Hematopoietic multipotent progenitor cell (in vitro differentiated cells): ENCODE data around the gene LRRC15. TPM values are rescaled to one million over a fixed set of nuclear protein-coding genes. Genes with fewer than 3 reads are reported as not detected.

Experiments
- DNase-seq, 3 donors: peaks; one replicate each; pipeline ENCODE4 v3.0.0-alpha.2; 2011 to 2015; ENCODE audit warnings: low read depth in 2 of 3, low spot score in 2 of 3
- total RNA-seq: library from RNA; depleted of rRNA; stranded (reverse); fragments of >200 nt; gene quantifications from one replicate; pipeline ENCODE4 v1.2.3, GENCODE V29; 2012

LRRC15 gene
- total RNA-seq, 1 donor = not detected

DNA sequence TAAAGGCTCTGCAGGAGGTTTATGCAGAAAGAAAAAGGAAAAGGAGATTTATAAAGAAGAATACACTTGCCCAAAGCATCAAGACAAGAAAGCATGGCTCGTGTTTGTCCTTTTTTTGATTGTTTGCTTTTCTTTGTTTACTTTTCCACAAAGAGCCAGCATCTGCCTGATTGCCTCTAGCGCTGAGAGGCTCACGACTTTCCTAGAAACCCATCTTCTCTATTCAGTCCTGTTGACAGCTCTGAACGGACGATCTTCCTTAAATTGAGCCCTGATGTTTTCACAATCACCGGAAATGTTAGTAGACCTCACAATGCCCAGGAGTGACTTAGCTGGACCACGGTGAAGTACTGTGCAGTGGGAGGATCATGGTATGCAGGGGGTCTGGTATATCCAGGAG lies 17.1 kb upstream of the LRRC15 start:
- DNase-seq = no peak

DNA sequence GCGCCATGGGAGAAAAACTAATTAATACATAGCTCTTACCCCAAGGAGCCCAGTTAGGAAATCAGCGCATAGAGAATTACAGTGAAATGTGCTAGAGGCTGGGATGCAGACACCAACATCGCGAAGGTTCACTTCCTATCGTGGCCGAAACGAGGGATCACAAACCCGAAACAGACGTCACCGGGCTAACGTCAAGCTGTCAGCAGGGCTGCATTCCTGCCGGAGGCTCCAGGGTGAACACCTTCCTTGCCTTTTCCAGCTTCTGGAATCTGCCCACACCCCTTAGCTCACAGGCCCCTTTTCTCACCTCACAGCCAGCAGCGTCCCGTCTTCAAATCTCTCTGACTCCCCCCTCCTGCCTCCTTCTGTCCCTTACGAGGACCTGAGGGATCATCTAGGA lies 16.5 kb upstream of the LRRC15 start:
- DNase-seq = no peak

DNA sequence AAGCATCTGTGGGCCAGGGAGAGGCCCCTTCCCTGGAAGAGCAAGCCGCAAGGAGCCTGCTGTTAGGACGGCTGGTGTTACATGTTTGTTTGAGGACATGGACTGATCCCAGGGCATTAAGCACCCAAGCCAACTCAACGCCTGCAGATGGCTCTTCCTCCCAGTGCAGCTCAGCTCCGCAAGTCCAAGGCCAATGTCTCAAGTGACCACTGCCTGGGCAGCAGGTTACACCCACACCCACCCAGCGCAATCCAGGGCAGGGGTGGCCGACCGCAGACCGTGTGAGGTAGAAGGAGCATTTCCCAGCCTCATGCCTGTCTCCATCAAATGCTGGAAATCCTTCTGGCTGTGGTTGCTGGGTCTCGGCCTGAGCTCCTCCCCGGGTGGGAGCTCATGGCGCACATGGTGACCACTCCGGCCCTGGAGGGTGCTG lies 15.0 kb upstream of the LRRC15 start:
- no peak for DNase-seq

DNA sequence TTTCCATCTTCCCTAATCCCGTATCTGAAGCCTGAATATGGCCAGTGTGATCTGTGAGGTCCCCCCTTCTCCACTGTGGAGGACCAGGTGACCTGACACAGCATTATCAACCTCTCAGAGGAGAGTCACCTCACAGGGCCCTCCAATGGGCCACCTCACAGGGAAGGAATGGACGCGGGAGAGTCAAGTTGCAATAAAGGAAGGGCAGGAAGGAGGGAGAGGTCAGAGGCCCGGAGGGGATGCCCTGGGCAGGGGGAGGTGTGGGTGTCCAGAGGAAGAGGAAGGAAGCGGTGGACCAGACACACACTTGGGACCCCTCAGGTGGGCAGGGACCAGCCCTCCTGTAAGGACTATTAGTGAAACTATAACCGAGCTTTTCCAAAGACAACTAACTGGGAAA lies 14.6 kb upstream of the LRRC15 start:
- DNase-seq = no peak

DNA sequence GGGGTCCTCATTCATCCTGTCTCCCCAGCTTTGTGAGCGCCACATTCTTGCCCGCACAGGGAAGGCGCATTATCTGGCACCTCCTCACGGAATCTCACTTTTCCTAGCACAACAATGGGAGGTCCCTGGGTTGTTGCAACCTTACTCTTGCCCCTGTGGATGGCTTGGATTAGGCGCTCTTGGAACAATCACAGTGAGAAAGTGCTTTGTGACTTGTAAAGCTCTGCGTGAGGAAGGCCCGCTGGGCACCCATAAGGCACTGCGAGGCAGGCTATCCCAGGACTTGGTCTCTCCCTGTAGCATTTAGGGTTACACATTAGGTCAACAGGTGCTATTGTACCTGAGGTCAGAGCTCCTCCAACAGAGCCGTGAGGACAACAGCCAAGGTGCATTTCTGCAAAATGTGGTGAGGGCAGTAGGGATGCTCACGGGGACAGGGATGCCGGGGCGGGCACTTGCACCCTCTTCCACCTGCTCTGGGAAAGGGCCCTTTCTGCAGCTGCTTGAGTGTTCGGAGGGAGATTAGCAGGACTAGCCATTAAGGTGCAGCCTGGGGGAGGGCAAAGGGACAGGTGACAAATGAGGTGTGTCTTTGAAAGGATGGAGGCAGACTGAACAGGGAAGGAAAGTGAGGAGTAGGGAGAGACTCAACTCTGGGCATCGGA lies 13.9 kb upstream of the LRRC15 start:
- no peak for DNase-seq

DNA sequence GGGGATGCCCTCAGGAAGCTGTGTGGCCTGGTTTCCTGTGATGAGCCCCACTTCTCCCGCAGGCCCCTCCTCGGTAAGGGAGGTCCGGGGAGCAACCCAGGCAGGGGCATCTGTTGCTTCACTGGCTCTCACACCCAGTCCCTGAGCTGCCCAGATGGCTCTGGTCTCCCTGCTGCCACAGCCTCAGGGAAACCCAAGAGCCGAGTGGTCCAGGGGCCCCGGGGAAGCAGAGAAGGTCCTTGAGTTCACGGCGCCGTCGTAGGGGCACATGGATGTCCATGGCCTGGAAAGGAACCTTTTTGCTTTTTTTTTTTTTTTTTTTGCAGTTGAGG lies 13.3 kb upstream of the LRRC15 start:
- DNase-seq = no peak

DNA sequence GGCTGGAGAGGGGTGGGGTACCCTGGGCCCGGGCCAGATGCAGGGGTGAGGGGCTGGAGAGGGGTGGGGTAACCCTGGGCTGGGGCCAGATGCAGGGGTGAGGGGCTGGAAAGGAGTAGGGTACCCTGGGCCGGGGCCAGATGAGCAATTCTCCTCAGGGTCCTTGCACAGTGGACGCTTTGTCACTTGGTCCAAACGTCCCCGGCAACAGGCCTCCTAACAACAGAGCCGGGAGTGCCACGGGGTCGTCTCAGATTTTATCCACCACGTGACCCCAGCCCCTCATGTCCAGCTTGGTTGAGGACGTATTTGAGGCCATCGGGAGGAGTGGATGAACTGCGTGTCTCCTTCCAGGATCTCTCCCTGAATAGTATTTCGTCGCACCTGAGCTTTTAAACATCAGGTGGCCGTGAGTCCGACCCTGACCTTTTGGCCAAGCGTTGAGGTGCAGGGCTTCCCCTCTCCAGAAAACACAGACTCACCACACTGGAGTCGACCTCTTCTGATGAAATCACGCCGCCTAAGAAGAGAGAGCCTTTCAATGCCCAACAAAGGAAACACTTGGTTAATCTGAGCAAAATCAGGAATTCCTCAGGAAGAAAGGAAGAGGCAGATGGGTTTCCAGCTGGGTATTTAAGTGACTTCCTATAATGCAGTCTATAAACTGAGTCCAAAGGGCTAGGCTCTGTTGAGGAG lies 12.8 kb upstream of the LRRC15 start:
- DNase-seq = no peak

DNA sequence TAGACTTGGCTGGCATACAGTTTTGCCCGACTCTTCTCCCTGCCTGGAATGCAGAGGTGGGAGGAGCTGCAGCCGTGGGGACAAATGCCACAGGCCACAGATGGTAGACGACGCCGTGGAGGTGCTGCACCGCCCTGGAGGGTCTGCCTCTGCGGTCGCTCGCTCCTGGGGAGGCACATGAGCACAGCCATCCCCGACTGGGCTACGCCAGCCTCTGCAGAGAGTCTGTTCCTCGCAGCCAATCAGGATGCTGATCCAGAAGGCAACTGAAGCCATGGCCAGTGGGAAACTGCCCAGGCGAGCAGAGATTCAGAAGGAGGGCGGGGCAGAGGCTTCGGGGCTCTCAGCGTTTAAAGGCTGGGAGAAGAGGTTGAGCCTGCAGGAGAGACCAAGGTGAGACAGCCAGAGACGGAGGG lies 11.9 kb upstream of the LRRC15 start:
- no peak for DNase-seq

DNA sequence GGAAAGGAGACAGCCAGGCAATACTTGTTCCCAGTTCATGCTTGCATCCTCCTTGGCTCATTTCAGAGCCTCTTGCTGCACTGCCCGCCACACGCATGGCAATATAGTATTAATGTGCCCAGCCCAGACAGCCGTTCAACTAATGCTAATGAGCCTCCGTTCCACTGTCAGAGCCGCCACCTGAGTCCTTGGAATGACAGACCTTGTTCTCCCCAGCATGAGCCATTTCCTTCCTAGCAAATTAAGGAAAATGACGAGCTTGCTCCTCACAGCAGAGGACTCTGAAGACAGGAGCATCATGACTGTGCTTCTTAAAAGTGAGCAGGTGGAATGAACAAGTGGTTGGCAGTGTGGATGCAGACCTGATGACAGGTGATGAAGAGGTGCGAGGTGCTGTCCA lies 10.8 kb upstream of the LRRC15 start:
- DNase-seq = no peak

DNA sequence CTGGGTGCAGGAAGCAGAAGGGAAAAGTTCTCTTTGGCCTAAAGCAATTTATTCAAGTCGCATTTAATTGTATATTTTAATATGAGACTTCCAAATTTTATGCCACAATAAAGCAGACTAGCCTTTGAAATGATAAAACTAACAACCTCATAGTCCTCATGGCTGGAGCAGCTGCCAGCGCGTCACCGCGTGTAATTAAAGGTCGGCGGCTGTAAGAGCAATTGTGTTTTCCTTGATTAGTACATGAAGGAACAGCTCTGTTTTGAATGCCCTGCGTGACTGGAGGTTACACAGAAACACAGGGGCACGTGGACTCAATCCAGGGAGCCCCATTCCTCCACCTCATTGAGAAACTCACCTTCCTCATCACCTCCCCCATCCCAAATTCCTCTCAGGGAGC lies 10.1 kb upstream of the LRRC15 start:
- no peak for DNase-seq

DNA sequence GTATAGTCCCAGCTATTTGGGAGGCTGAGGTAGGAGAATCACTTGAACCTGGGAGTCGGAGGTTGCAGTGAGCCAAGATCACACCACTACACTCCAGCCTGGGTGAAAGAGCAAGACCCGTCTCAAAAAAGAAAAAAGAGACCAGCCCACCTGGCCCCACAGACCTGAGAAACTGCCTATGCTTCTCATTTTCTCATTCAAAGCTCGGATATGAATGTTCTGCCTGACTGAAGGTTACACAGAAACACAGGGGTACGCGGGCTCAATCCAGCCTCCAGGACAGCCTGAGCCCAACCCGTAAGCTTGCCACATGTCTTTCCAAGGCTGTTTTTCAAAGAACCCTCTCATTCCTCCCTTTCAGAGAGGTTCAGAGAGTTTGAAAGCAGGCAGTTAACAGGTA lies 9.7 kb upstream of the LRRC15 start:
- no peak for DNase-seq

DNA sequence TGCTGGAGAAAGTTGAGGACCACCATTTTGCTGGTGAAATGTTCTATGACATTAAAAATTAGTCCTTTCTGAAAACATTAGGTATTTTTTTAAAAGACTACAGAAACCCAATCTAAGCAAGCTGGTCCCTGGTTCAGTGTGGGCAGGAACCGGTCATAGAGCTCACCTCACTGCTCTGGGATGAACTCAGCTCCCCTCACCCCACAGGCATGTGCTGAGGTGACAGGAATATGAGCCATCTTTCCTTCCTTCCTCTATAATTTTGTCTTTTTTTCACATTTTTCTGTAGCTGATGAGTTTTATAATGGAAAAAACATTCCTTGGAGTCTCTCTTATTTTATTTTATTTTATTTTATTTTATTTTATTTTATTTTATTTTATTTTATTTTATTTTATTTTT lies 8.2 kb upstream of the LRRC15 start:
- DNase-seq = no peak

DNA sequence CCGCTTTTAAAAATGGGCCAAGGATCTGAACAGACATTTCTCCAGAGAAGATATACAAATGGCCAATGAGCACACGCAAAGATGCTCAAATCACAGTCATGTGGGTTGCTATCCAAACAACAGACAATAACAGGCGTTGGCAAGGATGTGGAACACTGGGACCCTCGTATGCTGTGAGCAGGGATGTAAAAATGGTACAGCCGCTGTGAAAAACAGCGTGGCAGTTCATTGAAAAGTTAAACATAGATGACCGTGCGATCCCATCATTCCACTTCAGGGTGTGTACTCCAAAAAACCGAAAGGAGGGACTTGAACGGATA lies 6.7 kb upstream of the LRRC15 start:
- no peak for DNase-seq

DNA sequence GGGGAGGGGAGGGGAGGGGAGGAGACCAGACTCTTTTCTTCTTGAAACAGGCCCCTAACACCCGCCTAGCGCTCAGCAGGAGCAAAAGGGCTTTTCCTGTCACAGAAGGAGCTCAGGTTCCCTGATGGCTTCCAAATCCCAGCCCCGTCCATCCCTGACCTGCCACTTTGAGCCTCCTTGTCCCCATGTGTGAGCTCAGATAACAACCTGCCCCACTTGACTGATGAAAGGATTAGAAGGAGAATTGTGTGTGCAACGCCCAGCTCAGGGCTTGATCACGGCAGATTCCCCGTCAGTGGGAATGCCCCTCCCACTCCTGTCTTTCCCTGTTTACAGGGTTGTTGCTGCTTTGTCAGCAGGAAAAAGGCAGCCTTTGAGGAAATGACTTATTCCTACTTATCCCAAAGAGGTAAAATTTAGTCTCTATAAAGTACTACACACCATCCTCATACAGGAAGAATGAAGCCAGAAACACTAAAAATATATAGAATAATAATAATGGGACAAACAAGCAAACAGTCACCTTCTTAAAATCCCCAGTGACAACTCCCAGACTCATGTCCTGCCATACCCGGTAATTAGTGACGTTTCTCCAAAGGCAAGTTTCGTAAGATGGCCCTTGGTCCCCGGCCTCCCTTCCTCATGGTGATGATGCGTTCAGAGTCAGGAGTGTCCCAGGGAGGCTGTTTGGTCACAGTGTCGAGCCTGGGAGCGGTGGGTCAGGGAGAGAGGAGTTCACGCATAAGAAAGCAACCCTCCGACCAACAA lies 6.1 kb upstream of the LRRC15 start:
- no peak for DNase-seq

DNA sequence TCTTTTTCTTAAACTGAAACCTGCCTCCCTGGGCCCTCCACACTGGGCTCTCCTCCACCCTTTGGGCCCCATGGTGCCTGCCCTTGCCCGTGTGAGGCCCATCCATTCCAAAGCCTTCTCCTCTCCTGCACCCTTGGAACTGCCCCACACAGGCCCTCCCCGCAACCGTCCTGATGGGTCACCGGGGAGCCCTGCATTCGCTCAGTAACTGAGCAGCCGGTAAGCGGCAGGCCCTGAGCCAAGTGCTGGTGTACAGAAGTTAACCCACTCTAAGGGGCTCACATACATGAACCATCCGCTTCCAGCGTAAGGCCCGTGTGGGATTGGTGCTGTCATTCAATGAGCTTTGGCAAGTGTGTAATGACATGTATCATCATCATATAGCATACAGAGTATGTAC lies 5.4 kb upstream of the LRRC15 start:
- no peak for DNase-seq

DNA sequence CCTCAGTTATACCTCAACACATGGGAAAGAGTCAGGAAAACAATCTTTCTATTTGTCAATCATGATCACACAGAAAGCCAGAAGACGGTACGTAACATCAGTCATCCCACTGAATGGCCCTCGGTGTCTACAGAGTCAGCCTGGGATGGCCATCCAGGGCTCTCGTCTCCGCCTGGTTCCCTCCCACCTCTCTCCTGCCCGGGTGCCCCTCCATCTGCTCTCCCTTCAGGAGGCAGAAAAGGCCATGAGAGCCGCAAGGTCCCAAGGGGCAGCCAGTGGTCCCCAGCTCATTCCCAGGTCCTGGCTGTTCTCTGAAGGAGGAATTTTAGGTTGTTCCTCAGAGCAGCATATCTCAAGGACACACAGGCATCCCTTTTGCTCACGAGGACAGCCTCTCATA lies 4.4 kb upstream of the LRRC15 start:
- no peak for DNase-seq

DNA sequence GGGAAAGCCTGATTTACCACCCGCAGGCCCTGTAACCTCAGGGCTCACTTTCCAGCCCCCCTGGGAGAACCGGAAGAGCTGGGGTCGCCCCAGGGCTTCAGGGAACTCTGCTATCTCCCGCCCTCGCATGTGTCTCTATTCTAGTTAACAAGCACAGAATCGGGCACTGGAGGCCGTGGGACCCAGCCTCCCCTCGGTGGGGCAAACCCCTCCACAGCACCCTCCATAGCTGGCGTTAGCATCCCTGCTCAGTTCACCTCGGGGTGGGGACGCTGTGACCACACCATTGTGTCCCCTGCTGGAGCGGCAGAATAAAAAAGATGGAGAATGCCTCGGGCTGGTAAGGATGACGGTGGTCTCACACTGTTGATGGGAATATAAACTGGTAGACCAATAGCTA lies 3.5 kb upstream of the LRRC15 start:
- DNase-seq = no peak

DNA sequence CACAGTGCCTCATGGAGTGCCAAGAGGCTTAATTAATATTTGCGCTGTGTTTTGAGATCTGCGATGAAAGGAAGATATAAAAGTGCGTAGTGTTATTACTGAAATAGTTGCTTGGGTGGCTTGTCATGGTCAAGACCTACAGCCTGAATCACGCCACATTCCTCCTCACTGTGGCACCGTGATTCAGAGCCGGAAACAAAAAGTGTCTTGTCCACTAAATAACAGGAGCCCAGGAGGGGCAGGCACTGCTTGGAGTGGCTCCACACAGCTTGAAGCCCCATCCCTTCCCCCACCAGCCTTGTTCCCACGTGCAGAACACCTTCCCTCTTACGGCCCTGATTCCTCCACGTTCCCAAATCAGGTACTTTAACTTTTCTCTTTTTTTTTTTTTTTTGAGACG lies 1.2 kb upstream of the LRRC15 start:
- DNase-seq = no peak

DNA sequence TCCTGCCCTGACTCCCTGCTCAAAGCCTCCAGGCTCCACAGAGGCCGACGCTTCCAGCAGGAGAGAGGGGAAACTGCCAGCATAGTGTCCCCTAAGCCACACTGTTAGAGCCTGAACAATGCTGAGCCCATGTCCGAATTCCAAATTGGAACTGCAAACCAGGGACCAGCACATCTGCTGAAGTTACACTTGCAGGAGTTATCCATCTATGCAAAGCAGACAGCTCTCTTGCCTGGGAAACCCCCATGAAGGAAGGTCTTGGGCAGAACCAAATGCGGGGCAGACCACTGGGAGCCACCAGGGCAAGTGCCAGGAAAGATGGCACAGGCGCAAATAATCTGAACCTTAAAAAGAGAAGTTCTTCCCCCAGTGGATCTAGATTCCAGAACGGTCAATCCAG lies 625 bp downstream of the LRRC15 start:
- DNase-seq = no peak

DNA sequence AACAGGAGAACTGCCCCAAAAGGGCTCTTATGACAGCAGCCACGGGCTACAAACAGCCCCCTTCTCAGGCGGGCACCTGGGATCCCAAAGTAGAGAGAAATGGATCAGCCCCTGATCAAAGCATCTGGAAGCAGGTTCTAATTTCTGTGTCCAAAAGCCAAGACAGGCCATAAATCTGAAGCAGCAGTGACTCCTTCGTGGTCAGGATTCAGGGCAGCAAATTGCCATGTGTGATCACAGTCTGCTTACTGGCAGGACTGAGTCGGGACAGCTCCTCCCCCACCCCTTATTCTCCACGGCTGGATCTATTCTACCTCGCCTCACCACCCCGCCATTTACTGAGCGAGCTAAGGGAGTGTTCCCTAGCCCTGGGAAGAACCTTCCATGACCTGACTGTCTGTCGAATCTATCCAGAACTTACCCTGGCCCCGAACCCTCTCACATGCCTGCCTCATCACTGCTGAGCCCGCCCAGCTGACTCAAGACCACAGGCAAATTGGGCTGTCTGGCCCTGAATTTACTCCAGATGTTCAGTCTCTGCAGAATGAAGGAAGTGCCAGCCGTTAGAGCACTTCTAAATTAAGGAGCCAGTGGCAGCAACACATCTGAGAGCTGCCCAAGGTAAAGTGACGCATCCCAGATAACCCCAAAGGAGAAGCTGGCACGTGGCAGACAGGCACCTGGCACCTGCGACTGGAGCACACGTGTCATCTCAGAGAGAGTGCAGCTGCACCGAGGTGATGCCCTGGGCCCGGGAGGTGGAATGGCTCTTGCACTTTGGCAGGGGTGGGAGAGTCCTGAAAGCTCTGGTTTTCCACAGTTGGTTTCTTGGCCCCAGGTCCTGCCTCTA lies 1.3 kb downstream of the LRRC15 start:
- DNase-seq = peak in 1 of 3 donors; percentile 16

DNA sequence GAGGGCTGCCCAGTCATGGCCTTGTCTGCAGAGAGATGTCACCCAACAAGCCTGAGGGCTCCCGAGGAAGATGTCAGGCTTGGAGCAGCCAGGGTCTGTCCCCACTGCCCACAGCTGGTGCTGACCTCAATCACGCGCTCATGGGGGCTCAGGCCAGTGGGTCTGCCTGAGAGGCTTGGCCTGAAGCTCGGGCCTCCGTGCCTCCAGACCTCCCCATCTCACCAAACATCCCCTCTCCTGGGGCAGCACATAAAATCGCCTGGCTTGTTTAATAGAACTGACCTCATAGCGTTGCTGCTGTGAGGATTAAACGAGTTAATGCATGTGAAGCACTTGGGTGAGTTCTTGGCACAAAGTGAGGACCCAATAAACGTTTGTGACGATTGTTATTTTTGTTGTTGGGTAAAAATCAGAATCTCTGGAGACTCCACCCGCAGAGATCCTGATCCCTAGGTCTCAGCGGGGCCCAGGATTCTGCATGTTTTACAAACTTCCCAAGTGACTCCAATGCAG lies 3.5 kb downstream of the LRRC15 start:
- DNase-seq = no peak
